IMR-90 (cell line): ENCODE data around the gene GNAI3. TPM values are rescaled to one million over a fixed set of nuclear protein-coding genes. Genes with fewer than 3 reads are reported as not detected.

Source experiments
- ATAC-seq: fragments of 200-7000 bp; cut with Tn5 transposase; 2 replicates; pipeline ENCODE4 v1.9.1; 2020; ENCODE audit warnings: low read depth, mild to moderate bottlenecking, moderate library complexity
- Bru-seq: library from RNA; stranded (reverse); fragments of 400-500 nt; gene quantifications from one replicate; lab custom pipeline; 2021; lab: Mats Ljungman, UMichigan
- BruChase-seq, 2 experiments: library from RNA; stranded (reverse); fragments of 400-500 nt; gene quantifications; one replicate each; lab custom pipeline; 2021; lab: Mats Ljungman, UMichigan
- BruUV-seq: library from RNA; stranded (reverse); fragments of 400-500 nt; replicated peaks from 2 replicates; lab custom pipeline; 2021; lab: Mats Ljungman, UMichigan
- CTCF ChIA-PET: fragments of 300-600 bp; formaldehyde crosslinking; extraction: SDS; loops from one replicate; lab custom pipeline; 2021; ENCODE audit warnings: antibody characterized with exemption; lab: Yijun Ruan, JAX
- POLR2A ChIA-PET: fragments of 300-600 bp; sonication (Branson Sonifier 250); formaldehyde crosslinking; loops from one replicate; lab custom pipeline; 2022; ENCODE audit warnings: antibody characterized with exemption; ENCODE audit not compliant: unreplicated experiment; lab: Charles Lee
- DNase-seq: peaks from one replicate; pipeline ENCODE4 v3.0.0; 2013
- H2AFZ ChIP-seq: replicated peaks from 2 replicates; pipeline ENCODE3; 2013; ENCODE audit warnings: low read length, mild to moderate bottlenecking; ENCODE audit not compliant: poor library complexity
- H2AK5ac ChIP-seq: 2 replicates; pipeline ENCODE4 v1.6.1; 2013; ENCODE audit warnings: low read depth, low read length, inconsistent platforms
- H2AK9ac ChIP-seq: replicated peaks from 2 replicates; pipeline ENCODE3; 2013; ENCODE audit warnings: mild to moderate bottlenecking, low read depth, low read length, moderate library complexity; ENCODE audit not compliant: poor library complexity
- H2BK120ac ChIP-seq: 2 replicates; pipeline ENCODE4 v1.6.1; 2013; ENCODE audit warnings: low read depth, low read length, inconsistent platforms
- H2BK15ac ChIP-seq: 3 replicates; pipeline ENCODE4 v1.6.1; 2013; ENCODE audit warnings: low read depth, low read length, inconsistent platforms
- H2BK20ac ChIP-seq: 2 replicates; pipeline ENCODE4 v1.6.1; 2013; ENCODE audit warnings: low read depth, mild to moderate bottlenecking, inconsistent platforms, low read length, moderate library complexity
- H2BK5ac ChIP-seq: 2 replicates; pipeline ENCODE4 v1.6.1; 2013; ENCODE audit warnings: mild to moderate bottlenecking, low read depth, low read length, inconsistent platforms; ENCODE audit not compliant: poor library complexity, severe bottlenecking
- H3K14ac ChIP-seq: replicated peaks from 2 replicates; pipeline ENCODE4 v1.6.1; 2013; ENCODE audit warnings: low read depth, low read length, inconsistent platforms
- H3K18ac ChIP-seq: 2 replicates; pipeline ENCODE4 v1.6.1; 2013; ENCODE audit warnings: low read depth, low read length, control low read depth
- H3K23ac ChIP-seq: 2 replicates; pipeline ENCODE4 v1.6.1; 2013; ENCODE audit warnings: low read depth, low read length, inconsistent platforms
- H3K27ac ChIP-seq: 2 replicates; pipeline ENCODE4 v1.5.1; 2013; ENCODE audit warnings: mild to moderate bottlenecking, control low read depth, low read length; ENCODE audit not compliant: insufficient read depth
- H3K27me3 ChIP-seq: 2 replicates; pipeline ENCODE4 v1.6.1; 2013; ENCODE audit warnings: low read length; ENCODE audit not compliant: control insufficient read depth, insufficient read depth
- H3K36me3 ChIP-seq: 2 replicates; pipeline ENCODE4 v1.6.1; 2013; ENCODE audit warnings: low read length, mixed read lengths; ENCODE audit not compliant: control insufficient read depth, insufficient read depth
- H3K4ac ChIP-seq: 2 replicates; pipeline ENCODE4 v1.6.1; 2013; ENCODE audit warnings: low read depth, low read length, inconsistent platforms
- H3K4me1 ChIP-seq: 2 replicates; pipeline ENCODE4 v1.6.1; 2013; ENCODE audit warnings: low read length, mixed read lengths; ENCODE audit not compliant: control insufficient read depth, insufficient read depth
- H3K4me2 ChIP-seq: 2 replicates; pipeline ENCODE4 v1.6.1; 2013; ENCODE audit warnings: low read depth, mild to moderate bottlenecking, control low read depth, low read length, moderate library complexity
- H3K4me3 ChIP-seq: 2 replicates; pipeline ENCODE4 v1.5.1; 2013; ENCODE audit warnings: low read depth, mild to moderate bottlenecking, control low read depth, low read length, moderate library complexity; ENCODE audit not compliant: insufficient read depth
- H3K56ac ChIP-seq: 2 replicates; pipeline ENCODE4 v1.6.1; 2013; ENCODE audit warnings: low read length, inconsistent platforms; ENCODE audit not compliant: insufficient read depth; ENCODE audit errors: extremely low read depth
- H3K79me1 ChIP-seq, 2 experiments: 2 replicates each; pipeline ENCODE4 v1.6.1; 2013; ENCODE audit warnings: low read length in 2 of 2, inconsistent platforms in 1 of 2, low read depth in 1 of 2
- H3K9ac ChIP-seq: 2 replicates; pipeline ENCODE4 v1.6.1; 2013; ENCODE audit warnings: low read depth, low read length, control low read depth
- H3K9me1 ChIP-seq: 2 replicates; pipeline ENCODE4 v1.6.1; 2013; ENCODE audit warnings: low read length, inconsistent platforms; ENCODE audit not compliant: insufficient read depth
- H3K9me3 ChIP-seq: 2 replicates; pipeline ENCODE4 v1.6.1; 2013; ENCODE audit warnings: low read length; ENCODE audit not compliant: control insufficient read depth, insufficient read depth
- H4K20me1 ChIP-seq: 2 replicates; pipeline ENCODE4 v1.6.1; 2013; ENCODE audit warnings: low read length, inconsistent platforms; ENCODE audit not compliant: insufficient read depth
- H4K5ac ChIP-seq: 2 replicates; pipeline ENCODE4 v1.6.1; 2013; ENCODE audit warnings: mild to moderate bottlenecking, low read depth, low read length, control low read depth
- H4K8ac ChIP-seq, 2 experiments: 2 replicates each; pipeline ENCODE4 v1.6.1; 2013; ENCODE audit warnings: low read depth in 2 of 2, low read length in 2 of 2, control low read depth in 1 of 2, inconsistent platforms in 1 of 2
- H4K91ac ChIP-seq: 2 replicates; pipeline ENCODE4 v1.6.1; 2013; ENCODE audit warnings: low read depth, low read length, inconsistent platforms; ENCODE audit not compliant: insufficient read depth
- BHLHE40 ChIP-seq: fragments of 150-350 bp; IDR thresholded peaks from 2 replicates; pipeline ENCODE4 v1.6.1; 2016; ENCODE audit warnings: mild to moderate bottlenecking, low read depth, low read length
- CEBPB ChIP-seq: IDR thresholded peaks from 2 replicates; pipeline ENCODE4 v1.6.1; 2012; ENCODE audit warnings: low read depth, low read length, improper control_type of control experiment
- MAFK ChIP-seq: IDR thresholded peaks from 2 replicates; pipeline ENCODE4 v1.6.1; 2012; ENCODE audit warnings: low read depth, low read length, improper control_type of control experiment
- MAZ ChIP-seq: IDR thresholded peaks from 2 replicates; pipeline ENCODE4 v1.6.1; 2012; ENCODE audit warnings: low read depth, mild to moderate bottlenecking, low read length, improper control_type of control experiment, moderate library complexity, borderline replicate concordance
- MXI1 ChIP-seq: IDR thresholded peaks from 2 replicates; pipeline ENCODE4 v1.6.1; 2012; ENCODE audit warnings: low read depth, mild to moderate bottlenecking, low read length, moderate library complexity, borderline replicate concordance
- POLR2A ChIP-seq: IDR thresholded peaks from 2 replicates; pipeline ENCODE4 v1.6.1; 2012; ENCODE audit warnings: mild to moderate bottlenecking, low read depth, low read length
- RAD21 ChIP-seq: IDR thresholded peaks from 2 replicates; pipeline ENCODE4 v1.6.1; 2012; ENCODE audit warnings: low read length, improper control_type of control experiment
- RFX5 ChIP-seq: IDR thresholded peaks from 2 replicates; pipeline ENCODE4 v1.8.0; 2012; ENCODE audit warnings: low read depth, mild to moderate bottlenecking, low read length, moderate library complexity
- USF2 ChIP-seq: fragments of 150-350 bp; IDR thresholded peaks from 2 replicates; pipeline ENCODE4 v1.6.1; 2017; ENCODE audit warnings: mild to moderate bottlenecking, antibody characterized with exemption, low read length, low read depth
- WGBS, 2 experiments: methylation state at CpG; one replicate each; pipeline versions ENCODE4 v1.1.5 to v1.1.7; 2013; ENCODE audit warnings: missing lambda C conversion rate in 2 of 2; ENCODE audit not compliant: insufficient read length in 1 of 2; ENCODE audit errors: extremely low coverage in 2 of 2; 5-methylcytosine and 5-hydroxymethylcytosine counted together
- dilution Hi-C: fragments of 300-500 bp; cut with HindIII; formaldehyde crosslinking; loops from one replicate; pipeline ENCODE4 v1.14.3; 2018; ENCODE audit warnings: low sequenced_read_pairs; ENCODE audit not compliant: unreplicated experiment
- in situ Hi-C: fragments of 300-500 bp; cut with MboI; formaldehyde crosslinking; loops from 3 replicates; pipeline ENCODE4 v1.14.3; 2019; ENCODE audit warnings: low sequenced_read_pairs, inconsistent platforms, mixed read lengths
- intact Hi-C: fragments of 100-400 bp; cut with micrococcal nuclease; formaldehyde crosslinking; loops from 2 replicates; pipeline ENCODE4 v1.10.0; 2022
- long read RNA-seq: library from polyadenylated mRNA; unstranded; transcript quantifications from one replicate; pipeline ENCODE4 v2.0.0, GENCODE V29; 2021; ENCODE audit not compliant: unreplicated experiment
- polyA plus RNA-seq, 3 experiments: library from polyadenylated mRNA; depleted of rRNA; stranded (reverse); fragments of >200 nt; gene quantifications; 2 replicates each; pipeline ENCODE4 v1.2.3, GENCODE V29; 2012; ENCODE audit warnings: low replicate concordance in 1 of 3
- total RNA-seq: library from RNA; depleted of rRNA; stranded (reverse); fragments of >200 nt; gene quantifications from 2 replicates; pipeline ENCODE4 v1.2.3, GENCODE V29; 2012; rRNA removed

GNAI3 gene
- 14.9 and 25.0 TPM in 2 replicates for total RNA-seq
- 4.8 and 5.9 TPM in 2 replicates for polyA plus RNA-seq (2012; rRNA removed)
- polyA plus RNA-seq (2012; cell fraction: cytosol; rRNA removed), result 0.90 and 0.98 TPM in 2 replicates
- 0.58 and 3.0 TPM in 2 replicates for polyA plus RNA-seq (2012; cell fraction: nucleus; rRNA removed; ENCODE audit: low replicate concordance)
- percentile 93 among the genes with signal in this experiment for Bru-seq, nascent RNA
- BruChase-seq, experiment 1, labeled RNA remaining after a 6-hour chase, result percentile 95 among the genes with signal in this experiment
- percentile 93 among the genes with signal in this experiment for BruChase-seq, experiment 2, labeled RNA remaining after a 2-hour chase
- long read RNA-seq, full-length matches to known transcripts, result 237 of 245 reads
- long read RNA-seq, partial matches to known transcripts, result 5 of 245 reads
- long read RNA-seq, other reads (novel, unspliced or antisense), result 3 of 245 reads

- intact Hi-C loops, result loop anchor here (2.0 to 5.0 kb wide), 3 partner anchors 72 to 454 kb away; partner anchors contain the start of gene CSF1
- 1% methylated on average over 25 of the region's 68 CpGs; no CpG with 5 or more reads in 1 of the 2 experiments for WGBS, 2 experiments
- peak within 1 kb of the TSS; percentile 100 for H3K4me2 ChIP-seq
Observed at GRCh38 chr1:109548321-109549267, at the start of gene GNAI3. GNAI3 (plus strand) TSS chr1:109548615; CDS start chr1:109548721, 106 bp downstream.

More at GRCh38 chr1:109548321-109549267, at the start of gene GNAI3:
- Histone ChIP-seq H3K14ac (peak within 1 kb of the TSS; percentile 98), H3K79me1 (peaks cover 10 to 23% of the 10 kb centered on the region in 2 experiments), H2AK9ac (peak within 1 kb of the TSS; percentile 99), H4K20me1 (peaks cover 43% of the 10 kb centered on the region), H2AFZ (peak within 1 kb of the TSS; percentile 97), H3K4me3 (peak within 1 kb of the TSS; percentile 66), H4K91ac (peak within 1 kb of the TSS; percentile 98), H3K9me3 (no peaks in the 10 kb centered on the region), H3K36me3 (no peaks in the 10 kb centered on the region), H3K56ac (peak within 1 kb of the TSS; percentile 83), H2BK15ac (peak within 1 kb of the TSS; percentile 65; the same call in 2 of the 3 replicates), H2BK120ac (peak within 1 kb of the TSS; percentile 82), H3K18ac (peak within 1 kb of the TSS; percentile 50), H2AK5ac (peak within 1 kb of the TSS; percentile 99), H4K5ac (peak within 1 kb of the TSS; percentile 61), H3K23ac (peak within 1 kb of the TSS; percentile 96), H3K4ac (peak within 1 kb of the TSS; percentile 99), H3K9me1 (peaks cover under 1% of the 10 kb centered on the region; the same call in 1 of the 2 replicates), H3K27ac (peak within 1 kb of the TSS; percentile 94), H2BK20ac (no peak within 1 kb of the TSS), H3K27me3 (no peaks in the 10 kb centered on the region), H3K9ac (peak within 1 kb of the TSS; percentile 92), H4K8ac (peak within 1 kb of the TSS; percentile 79 to 97), H2BK5ac (peak within 1 kb of the TSS; percentile 92), H3K4me1 (peaks cover 4% of the 10 kb centered on the region)
- dilution Hi-C loops, result no loop called here
- ATAC-seq (peak; percentile 93), DNase-seq (peak; percentile 96)
- TF ChIP-seq CEBPB, result peak; percentile 64; the same call in 1 of the 2 replicates
- peak; percentile 46; the same call in 1 of the 2 replicates for TF ChIP-seq MXI1
- 0 out of 2 replicates have a peak, but pooled peaks have one; percentile 26 for TF ChIP-seq BHLHE40
- peak; percentile 41; the same call in 1 of the 2 replicates for TF ChIP-seq MAZ
- peak; percentile 15; the same call in 1 of the 2 replicates for TF ChIP-seq RAD21
- peak; percentile 97 for TF ChIP-seq POLR2A
- TF ChIP-seq RFX5, result no peak
- TF ChIP-seq USF2, result peak; percentile 84
- TF ChIP-seq MAFK, result no peak
- CTCF ChIA-PET, result interaction anchor here (1.0 to 2.3 kb wide), 3 partner anchors 54 to 92 kb away, joined by 3 to 19 read pairs (median 4); partner anchors contain the start of gene CYB561D1
- BruUV-seq, result no TSS peak
- in situ Hi-C loops, result loop anchor here (5.0 kb wide), 3 partner anchors 74 to 439 kb away; no protein-coding TSS in a partner anchor
- POLR2A ChIA-PET, result interaction anchor here (0.6 to 1.5 kb wide), 9 partner anchors 8 to 437 kb away, joined by 3 to 13 read pairs (median 5); partner anchors contain the start of genes AMPD2, GNAT2 and GPR61
